HG02943 (cell line): Measurements from ENCODE around the gene COQ4.
A peak's percentile ranks its signal among the peaks of the same experiment; 100 is the strongest.
"Not testable (repeated sequence)": the region's sequence is repeated elsewhere in the genome, so short reads cannot be mapped to it uniquely, and the experiment has no call there.

Experiments
- ATAC-seq: cut with Tn5 transposase; IDR thresholded peaks from one replicate; pipeline ENCODE4 v1.9.1; 2021; ENCODE audit warnings: mild to moderate bottlenecking, low read depth, moderate library complexity; ENCODE audit not compliant: unreplicated experiment

The COQ4 gene

GRCh38 chr9:128298535-128299482 is 23.8 kb upstream of the COQ4 start:
- no peak for ATAC-seq

DNA sequence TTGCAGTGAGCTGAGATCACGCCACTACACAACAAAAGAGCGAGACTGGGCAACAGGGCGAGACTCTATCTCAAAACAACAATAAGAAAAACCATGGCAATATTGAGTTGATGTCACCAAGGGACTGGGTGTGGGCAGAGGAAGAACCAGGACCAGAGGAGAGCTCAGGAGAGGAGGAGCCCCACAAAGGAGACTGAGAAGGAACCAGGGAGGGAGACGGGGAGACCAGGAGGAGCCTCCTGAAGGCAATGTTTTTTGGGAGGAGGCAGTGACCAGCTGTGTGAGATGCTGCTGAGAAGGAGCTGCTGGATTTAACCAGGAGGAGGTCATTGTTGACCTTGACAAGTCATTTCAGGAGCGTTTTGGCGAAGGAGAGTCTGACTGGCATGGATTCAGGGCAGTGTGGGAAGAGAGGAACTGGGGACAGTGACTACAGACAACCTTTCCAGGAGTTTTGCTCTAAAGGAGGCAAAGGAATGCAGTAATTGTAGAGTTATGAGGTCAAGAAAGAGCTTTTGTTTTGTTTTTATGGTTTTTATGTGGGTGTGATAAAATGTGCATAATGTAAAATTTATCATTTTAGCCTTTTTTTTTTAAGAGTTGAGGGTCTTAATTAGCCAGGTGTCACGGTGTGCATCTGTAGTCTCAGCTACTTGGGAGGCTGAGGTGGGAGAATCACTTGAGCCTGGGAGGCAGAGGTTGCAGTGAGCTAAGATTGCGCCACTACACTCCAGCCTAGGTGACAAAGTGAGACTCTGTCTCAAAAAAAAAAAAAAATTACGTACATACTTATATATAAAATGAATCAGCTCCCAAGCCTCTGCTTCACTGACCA is 18.3 kb upstream of the COQ4 start:
- ATAC-seq: no peak

DNA sequence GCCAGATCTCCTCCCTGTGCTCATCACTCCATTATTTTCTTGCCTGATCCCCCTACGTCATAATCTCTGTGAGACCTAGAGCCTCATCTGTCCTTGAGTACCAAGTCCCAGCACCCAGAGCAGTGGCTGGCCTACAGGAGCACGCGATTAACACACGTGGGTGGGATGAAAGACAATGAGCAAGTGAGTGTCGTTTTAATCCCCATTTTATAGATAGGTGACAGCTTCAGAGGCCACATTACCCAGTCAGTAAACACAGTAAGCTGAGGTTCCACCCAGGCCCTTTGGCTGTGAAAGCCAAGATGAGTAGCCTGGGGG is 17.7 kb upstream of the COQ4 start:
- no peak for ATAC-seq

DNA sequence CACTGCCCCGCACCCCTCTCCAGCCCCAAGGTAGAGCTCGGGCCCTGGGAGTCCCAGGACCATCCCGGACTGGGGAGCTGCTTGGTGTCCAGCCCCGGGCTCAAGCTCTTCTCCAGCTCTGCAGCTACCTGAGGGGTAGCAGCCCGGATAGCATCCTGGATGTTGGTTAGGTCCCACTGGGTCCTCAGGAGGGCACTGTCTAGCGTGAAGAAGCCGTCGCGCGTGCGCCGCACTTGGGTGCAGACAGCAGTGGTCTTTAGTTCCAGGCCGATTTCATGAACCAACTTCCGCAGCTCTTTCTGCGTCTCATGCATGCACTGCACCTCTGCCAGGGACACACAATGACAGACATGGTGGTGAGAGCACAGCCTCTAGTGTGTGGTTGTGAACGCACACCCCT is 13.1 kb upstream of the COQ4 start:
- no peak for ATAC-seq

DNA sequence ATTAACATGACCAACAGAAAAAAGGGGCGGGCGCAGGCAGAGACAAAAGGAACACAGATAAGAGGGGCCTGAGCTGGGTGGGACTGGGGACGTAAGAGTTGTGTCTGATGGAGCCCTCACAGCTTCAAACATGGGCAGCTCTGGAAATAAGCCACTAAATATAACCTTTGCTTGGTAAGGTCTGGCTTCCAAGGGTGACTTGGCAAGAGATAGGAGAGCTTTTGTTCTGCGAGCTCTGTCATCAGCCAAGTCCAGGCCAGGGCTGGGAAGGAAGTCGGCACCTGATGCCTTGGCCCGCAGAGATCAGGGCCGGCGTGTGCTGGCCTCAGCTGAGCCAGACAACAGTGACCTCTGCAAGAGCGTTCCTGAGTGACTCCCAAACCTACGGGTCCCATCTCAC is 12.2 kb upstream of the COQ4 start:
- ATAC-seq: no peak

DNA sequence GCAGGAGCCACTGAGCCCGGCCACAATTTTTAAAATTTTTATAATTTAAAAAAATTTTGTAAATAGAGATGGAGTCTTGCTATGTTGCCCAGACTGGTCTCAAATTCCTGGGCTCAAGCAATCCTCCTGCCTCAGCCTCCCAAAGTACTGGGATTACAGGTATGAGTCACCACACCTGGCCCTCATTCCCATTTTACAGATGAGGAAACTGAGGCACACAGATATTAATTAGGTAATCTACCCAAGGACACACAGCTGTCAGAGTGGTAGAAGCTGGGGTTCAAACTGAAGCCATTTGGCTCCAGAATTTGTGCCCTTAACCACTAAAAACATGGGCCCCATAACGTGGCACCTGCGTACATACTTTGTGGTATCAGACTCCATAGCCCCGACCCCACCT is 7.9 kb upstream of the COQ4 start:
- no peak for ATAC-seq

- ATAC-seq: no peak
Measured at GRCh38 chr9:128316421-128316820, 6.2 kb upstream of the COQ4 start.

GRCh38 chr9:128317629-128318028 is 5.0 kb upstream of the COQ4 start:
- no peak for ATAC-seq

- no peak for ATAC-seq
Measured at GRCh38 chr9:128321343-128321742, 1.3 kb upstream of the COQ4 start.

DNA sequence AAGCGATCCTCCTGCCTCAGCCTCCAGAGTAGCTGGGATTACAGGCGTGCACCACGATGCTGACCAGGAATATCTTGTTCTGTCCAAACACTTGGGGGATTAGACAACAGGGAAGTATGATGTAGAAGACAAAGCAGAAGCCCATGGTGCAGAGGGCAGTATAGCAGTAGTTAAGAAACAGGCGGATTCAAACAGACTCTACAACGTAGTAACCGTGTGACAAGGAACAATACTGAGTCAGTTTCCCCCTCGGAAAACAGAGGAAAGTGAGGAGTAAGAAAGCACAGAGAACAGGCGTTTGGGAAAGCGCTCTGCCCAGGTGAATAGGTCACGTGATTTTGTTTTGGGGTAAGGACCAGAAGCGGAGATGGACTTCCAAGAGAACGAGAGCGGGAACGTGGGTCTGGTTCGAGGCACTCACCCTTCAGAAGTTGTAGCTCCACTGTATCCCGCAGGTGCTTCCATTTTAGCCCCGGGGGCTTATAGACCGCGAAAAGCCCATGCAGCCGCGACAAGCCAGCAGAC is 698 bp upstream of the COQ4 start:
- peak; percentile 5 for ATAC-seq

GRCh38 chr9:128323212-128323730 is 632 bp downstream of the COQ4 start:
- no peak for ATAC-seq

DNA sequence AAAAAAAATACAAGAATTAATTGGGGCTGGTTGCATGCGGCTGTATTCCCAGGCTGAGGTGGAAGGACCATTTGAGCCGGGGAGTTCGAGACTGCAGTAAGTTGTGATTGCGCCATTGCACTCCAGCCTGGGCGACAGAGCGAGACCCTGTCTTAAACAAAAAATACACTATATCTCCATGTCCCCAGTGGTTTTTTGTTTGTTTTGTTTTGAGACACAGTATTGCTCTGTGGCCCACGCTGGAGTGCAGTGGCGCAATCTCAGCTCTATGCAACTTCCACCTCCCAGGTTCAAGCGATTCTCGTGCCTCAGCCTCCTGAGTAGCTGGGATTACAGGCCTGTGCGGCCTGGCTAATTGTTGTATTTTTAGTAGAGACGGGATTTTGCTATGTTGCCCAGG is 1.2 kb downstream of the COQ4 start:
- no peak for ATAC-seq

DNA sequence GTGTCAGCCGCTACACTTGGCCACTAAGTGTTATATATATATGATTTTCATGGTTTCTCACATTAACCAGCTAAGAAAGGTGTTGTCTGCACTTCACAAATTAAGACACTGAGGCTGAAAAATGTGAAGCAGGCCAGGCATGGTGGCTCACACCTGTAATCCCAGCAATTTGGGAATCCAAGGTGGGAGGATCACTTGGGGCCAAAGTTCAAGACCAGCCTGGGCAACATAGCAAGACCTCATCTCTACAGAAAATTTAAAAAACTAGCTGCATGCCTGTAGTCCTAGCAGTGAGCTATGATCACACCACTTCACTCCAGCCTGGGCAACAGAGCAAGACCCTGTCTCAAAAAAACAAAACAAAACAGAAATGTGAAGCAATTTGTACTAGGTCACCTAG is 1.8 kb downstream of the COQ4 start:
- no peak for ATAC-seq

DNA sequence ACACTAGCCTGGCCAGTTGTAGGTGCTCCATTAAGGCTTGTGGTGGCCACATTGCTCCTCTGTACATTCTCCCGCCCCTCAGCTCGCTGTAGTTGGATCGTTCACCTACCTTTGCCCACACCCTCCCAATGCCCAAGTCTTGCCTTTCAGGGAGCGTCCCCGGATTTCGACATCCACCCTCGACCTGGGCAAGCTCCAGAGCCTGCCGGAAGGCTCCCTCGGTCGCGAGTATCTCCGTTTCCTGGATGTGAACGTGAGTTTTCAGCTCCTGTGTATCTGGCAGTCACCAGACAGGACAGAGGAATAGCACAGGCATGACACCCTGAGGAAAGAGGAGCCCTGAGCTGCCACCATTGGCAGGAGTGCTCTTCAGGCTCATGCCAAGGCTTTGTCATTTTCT is 3.0 kb downstream of the COQ4 start:
- no peak for ATAC-seq

GRCh38 chr9:128333451-128333869 is 10.8 kb downstream of the COQ4 start:
- ATAC-seq: no peak

DNA sequence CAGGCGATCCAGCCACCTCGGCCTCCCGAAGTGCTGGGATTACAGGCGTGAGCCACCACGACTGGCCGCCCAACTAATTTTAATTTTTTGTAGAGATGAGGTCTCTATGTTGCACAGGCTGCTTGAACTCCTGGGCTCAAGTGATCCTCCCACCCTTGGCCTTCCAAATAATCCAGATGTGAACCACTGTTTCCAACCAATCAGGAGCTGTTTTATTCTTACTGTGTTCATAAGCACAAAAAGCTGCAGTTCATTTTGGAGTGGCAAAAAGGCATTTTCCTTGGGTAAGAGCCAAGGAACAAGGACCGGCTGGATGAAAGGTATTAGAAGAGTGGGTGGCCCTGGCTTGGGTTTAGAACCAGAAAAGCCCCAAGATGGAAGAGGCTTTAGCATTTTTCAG is 12.5 kb downstream of the COQ4 start:
- ATAC-seq: no peak

DNA sequence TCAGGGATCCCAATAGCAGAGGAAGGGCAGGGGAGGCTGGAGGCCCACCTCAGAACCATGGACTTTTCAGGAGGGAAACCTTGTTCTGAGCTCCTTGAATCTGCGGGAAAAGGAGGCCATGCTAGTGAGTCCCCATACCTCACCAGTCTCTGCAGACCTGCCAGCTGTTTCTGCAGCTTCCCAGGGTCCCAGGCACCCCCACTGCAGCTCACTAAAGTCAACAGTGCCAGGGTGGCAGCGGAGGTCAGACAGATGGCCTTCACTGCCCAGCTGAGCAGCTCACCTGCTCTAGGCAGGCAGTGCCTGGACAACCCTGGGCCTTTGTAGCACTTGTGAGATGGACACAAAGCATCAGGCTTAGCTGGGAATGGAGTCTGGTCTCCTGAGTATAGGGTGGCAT is 13.3 kb downstream of the COQ4 start:
- ATAC-seq: no peak

DNA sequence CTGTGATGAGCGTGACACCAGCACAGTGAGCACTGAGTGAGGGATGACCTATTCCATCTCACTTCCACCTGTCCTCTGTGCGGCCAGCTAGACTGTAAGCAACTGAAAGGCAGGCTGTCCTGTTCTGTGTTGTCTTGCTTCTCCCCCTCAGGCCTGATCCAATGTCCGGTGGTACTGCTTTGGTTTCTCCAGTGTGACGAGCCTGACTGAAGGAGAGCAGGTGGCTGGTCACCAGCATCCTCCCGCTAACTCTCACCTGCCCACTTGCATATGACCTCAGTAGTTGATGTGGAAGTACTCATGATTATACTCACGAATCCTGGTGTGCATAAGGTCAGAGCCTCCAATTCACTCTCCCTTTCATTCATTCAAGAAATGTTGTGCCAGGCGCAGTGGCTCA is 15.3 kb downstream of the COQ4 start:
- no peak for ATAC-seq

GRCh38 chr9:128338852-128339614 is 16.4 kb downstream of the COQ4 start:
- not testable (repeated sequence) for ATAC-seq
